GM10266 (cell line): ENCODE measurements around the gene ARID1B.

Experiments used
- DNase-seq: peaks from one replicate; pipeline ENCODE4 v3.0.0; 2012; ENCODE audit errors: extremely low spot score
- TF ChIP-seq, protein P1 (sequence below): IDR thresholded peaks from 2 replicates; pipeline ENCODE4 v1.5.1; 2012; ENCODE audit warnings: mild to moderate bottlenecking, low read depth; ENCODE audit not compliant: control insufficient read depth, insufficient read depth; ENCODE audit errors: missing control alignments

The ARID1B gene

DNA sequence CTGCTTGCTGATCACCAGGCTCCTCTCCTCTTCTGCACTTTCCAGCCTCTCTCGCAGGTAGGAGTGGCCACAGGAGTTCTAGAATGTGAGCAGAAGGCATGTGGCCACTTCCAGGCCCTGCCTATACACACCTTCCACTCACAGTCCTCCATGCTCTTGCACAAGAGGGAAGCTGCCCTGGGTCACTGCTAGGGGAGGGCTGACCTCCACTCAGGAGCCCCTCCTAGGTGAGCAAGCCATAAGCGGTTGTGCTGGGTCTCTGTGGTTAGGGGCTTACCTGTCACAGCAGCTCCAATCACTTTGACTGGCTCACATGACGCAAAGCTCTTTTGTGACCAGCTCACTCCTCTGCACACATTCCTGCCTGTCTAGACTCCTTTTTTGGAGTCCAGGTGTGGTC lies 477.9 kb downstream of the ARID1B start:
- TF ChIP-seq, protein P1, sequence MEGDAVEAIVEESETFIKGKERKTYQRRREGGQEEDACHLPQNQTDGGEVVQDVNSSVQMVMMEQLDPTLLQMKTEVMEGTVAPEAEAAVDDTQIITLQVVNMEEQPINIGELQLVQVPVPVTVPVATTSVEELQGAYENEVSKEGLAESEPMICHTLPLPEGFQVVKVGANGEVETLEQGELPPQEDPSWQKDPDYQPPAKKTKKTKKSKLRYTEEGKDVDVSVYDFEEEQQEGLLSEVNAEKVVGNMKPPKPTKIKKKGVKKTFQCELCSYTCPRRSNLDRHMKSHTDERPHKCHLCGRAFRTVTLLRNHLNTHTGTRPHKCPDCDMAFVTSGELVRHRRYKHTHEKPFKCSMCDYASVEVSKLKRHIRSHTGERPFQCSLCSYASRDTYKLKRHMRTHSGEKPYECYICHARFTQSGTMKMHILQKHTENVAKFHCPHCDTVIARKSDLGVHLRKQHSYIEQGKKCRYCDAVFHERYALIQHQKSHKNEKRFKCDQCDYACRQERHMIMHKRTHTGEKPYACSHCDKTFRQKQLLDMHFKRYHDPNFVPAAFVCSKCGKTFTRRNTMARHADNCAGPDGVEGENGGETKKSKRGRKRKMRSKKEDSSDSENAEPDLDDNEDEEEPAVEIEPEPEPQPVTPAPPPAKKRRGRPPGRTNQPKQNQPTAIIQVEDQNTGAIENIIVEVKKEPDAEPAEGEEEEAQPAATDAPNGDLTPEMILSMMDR, result no peak
- no peak for DNase-seq

DNA sequence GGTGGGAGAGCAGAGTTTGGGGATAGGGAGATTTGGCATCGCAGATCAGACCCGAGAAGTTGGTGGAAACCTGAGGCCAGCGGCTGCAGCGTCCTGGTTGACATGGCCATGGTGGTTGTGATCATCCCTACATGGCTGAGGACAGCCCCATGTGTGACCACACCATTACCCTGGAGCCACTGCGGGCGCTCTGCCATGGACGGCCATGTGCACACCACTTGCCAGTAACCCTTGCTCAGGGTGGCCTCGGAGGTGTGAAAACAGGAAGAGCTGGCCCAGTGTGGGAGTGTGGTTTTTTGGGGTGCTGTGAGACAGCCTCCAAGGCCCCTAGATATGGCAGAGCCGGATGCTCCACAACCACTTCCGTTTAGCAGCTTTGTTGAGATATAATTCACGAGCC lies 481.7 kb downstream of the ARID1B start:
- TF ChIP-seq, protein P1, result no peak
- DNase-seq, result no peak

DNA sequence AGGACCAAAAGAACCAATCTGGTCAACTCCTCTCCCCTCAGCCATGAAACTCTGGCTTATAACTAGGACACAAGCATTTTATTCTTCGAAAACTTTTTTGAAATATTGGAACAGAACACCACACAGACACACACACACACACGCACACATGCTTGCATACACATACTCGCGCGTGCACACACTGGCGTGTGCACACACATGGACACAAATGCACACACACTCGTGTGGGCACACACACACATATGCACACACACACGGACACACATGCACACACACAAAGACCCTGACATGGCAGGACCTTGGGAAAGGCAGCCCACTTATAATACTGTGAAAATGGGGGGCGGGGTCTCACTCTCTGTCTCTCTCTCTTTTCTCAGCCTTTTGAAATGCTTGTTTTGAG lies 482.3 kb downstream of the ARID1B start:
- TF ChIP-seq, protein P1, result no peak
- DNase-seq, result no peak
